HL-60 (cell line): ENCODE measurements around the gene COL20A1.

Source experiments
- DNase-seq, 2 experiments: peaks; one replicate each; pipeline ENCODE4 v3.0.0-alpha.2; 2010 to 2020; ENCODE audit warnings: low read depth in 1 of 2, low spot score in 1 of 2
- H3K27ac ChIP-seq: fragments of 250-450 bp; sonication (Bioruptor Pico); replicated peaks from 2 replicates; pipeline ENCODE4 v1.5.1; 2020; ENCODE audit warnings: mild to moderate bottlenecking, moderate library complexity
- H3K27me3 ChIP-seq: fragments of 250-450 bp; sonication (Bioruptor Pico); 2 replicates; pipeline ENCODE4 v1.5.1; 2021; ENCODE audit warnings: mild to moderate bottlenecking, moderate library complexity; ENCODE audit not compliant: insufficient read depth, poor library complexity, severe bottlenecking
- H3K4me3 ChIP-seq: replicated peaks from 2 replicates; pipeline ENCODE4 v1.5.1; 2011; ENCODE audit warnings: mild to moderate bottlenecking, control low read depth, low read length; ENCODE audit not compliant: insufficient read depth
- GABPA ChIP-seq: IDR thresholded peaks from 2 replicates; pipeline ENCODE4 v1.6.1; 2012; ENCODE audit warnings: low read depth
- POLR2AphosphoS5 ChIP-seq: IDR thresholded peaks from 2 replicates; pipeline ENCODE4 v1.6.1; 2012; ENCODE audit warnings: low read depth
- SPI1 ChIP-seq: IDR thresholded peaks from 2 replicates; pipeline ENCODE4 v1.6.1; 2012; ENCODE audit warnings: low read depth, mild to moderate bottlenecking, borderline replicate concordance
- TF ChIP-seq, protein P1 (sequence below): IDR thresholded peaks from one replicate; pipeline ENCODE4 v1.5.1; 2011; ENCODE audit warnings: low read length, control low read depth, inconsistent platforms; ENCODE audit not compliant: insufficient read depth
- TF ChIP-seq, protein P2 (sequence below): IDR thresholded peaks from 2 replicates; pipeline ENCODE4 v1.6.1; 2012; ENCODE audit warnings: low read depth; ENCODE audit not compliant: insufficient replicate concordance

COL20A1 gene

DNA sequence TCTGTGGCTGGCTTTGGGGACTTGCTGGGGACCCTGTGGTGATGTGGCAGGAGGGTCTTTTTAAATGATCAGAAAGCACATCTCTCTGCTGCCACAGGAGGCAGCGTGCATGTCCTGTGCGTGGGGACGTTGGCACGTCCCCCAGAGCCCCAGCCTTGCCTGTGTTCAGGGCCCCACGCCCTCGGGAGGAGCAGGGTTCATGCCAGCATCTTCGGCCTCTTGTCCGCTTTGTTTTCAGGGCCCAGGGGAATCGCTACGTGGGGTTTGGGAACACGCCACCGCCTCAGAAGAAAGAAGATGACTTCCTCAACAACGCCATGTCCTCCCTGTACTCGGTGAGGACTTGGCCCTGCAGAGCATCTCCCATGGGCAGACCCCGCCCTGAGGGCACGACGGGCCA is 14.3 kb upstream of the COL20A1 start:
- no peak for DNase-seq
- Histone ChIP-seq H3K27me3 (no peaks in the 10 kb centered on the region), H3K27ac (no peak overlapping the region), H3K4me3 (no peak overlapping the region)
- TF ChIP-seq, protein P1, sequence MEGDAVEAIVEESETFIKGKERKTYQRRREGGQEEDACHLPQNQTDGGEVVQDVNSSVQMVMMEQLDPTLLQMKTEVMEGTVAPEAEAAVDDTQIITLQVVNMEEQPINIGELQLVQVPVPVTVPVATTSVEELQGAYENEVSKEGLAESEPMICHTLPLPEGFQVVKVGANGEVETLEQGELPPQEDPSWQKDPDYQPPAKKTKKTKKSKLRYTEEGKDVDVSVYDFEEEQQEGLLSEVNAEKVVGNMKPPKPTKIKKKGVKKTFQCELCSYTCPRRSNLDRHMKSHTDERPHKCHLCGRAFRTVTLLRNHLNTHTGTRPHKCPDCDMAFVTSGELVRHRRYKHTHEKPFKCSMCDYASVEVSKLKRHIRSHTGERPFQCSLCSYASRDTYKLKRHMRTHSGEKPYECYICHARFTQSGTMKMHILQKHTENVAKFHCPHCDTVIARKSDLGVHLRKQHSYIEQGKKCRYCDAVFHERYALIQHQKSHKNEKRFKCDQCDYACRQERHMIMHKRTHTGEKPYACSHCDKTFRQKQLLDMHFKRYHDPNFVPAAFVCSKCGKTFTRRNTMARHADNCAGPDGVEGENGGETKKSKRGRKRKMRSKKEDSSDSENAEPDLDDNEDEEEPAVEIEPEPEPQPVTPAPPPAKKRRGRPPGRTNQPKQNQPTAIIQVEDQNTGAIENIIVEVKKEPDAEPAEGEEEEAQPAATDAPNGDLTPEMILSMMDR: no peak
- TF ChIP-seq POLR2AphosphoS5 (no peak), GABPA (no peak)
- TF ChIP-seq, protein P2, sequence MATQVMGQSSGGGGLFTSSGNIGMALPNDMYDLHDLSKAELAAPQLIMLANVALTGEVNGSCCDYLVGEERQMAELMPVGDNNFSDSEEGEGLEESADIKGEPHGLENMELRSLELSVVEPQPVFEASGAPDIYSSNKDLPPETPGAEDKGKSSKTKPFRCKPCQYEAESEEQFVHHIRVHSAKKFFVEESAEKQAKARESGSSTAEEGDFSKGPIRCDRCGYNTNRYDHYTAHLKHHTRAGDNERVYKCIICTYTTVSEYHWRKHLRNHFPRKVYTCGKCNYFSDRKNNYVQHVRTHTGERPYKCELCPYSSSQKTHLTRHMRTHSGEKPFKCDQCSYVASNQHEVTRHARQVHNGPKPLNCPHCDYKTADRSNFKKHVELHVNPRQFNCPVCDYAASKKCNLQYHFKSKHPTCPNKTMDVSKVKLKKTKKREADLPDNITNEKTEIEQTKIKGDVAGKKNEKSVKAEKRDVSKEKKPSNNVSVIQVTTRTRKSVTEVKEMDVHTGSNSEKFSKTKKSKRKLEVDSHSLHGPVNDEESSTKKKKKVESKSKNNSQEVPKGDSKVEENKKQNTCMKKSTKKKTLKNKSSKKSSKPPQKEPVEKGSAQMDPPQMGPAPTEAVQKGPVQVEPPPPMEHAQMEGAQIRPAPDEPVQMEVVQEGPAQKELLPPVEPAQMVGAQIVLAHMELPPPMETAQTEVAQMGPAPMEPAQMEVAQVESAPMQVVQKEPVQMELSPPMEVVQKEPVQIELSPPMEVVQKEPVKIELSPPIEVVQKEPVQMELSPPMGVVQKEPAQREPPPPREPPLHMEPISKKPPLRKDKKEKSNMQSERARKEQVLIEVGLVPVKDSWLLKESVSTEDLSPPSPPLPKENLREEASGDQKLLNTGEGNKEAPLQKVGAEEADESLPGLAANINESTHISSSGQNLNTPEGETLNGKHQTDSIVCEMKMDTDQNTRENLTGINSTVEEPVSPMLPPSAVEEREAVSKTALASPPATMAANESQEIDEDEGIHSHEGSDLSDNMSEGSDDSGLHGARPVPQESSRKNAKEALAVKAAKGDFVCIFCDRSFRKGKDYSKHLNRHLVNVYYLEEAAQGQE: no peak

DNA sequence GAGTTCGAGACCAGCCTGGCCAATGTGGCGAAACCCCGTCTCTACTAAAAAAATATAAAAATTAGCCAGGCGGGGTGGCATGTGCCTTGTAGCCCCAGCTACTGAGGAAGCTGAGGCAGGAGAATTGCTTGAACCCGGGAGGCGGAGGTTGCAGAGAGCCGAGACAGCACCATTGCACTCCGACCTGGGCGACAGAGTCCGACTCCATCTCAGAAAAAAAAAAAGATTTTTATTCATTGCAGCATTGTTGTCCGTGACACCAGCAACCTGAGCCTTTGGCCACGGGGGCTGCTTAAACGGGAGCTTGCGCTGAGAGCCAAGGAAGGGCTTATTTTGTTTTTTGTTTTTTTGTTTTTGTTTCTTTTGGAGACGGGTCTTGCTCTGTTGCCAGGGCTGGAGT is 13.1 kb upstream of the COL20A1 start:
- TF ChIP-seq, protein P2: no peak
- TF ChIP-seq SPI1 (no peak), POLR2AphosphoS5 (no peak), GABPA (no peak)
- TF ChIP-seq, protein P1: no peak
- DNase-seq: no peak
- no peak overlapping the region for H3K27ac ChIP-seq
- H3K27me3 ChIP-seq: no peaks in the 10 kb centered on the region
- no peak overlapping the region for H3K4me3 ChIP-seq

DNA sequence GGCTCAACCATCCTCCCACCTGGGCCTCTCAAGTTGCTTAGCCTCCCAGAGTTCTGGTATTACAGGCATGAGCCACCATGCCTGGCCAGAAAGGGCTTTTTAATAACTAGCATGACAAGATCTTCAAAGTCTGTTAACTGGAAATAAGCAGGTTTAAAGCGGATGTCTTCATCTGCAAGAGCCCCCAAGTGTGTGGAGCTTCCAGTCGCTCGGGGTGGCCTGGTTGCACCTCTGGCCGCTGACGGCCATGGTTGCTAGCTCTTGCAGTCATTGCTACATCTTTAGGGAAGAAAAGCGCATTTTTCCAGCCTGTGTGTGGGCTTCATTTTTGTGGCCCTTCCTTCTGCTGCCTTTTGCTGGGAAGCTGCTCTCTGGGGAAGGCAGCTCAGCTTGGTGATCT is 12.6 kb upstream of the COL20A1 start:
- no peak for DNase-seq
- Histone ChIP-seq H3K4me3 (no peak overlapping the region), H3K27ac (no peak overlapping the region), H3K27me3 (no peaks in the 10 kb centered on the region)
- no peak for TF ChIP-seq GABPA
- TF ChIP-seq, protein P1: no peak
- no peak for TF ChIP-seq SPI1
- TF ChIP-seq, protein P2: no peak
- no peak for TF ChIP-seq POLR2AphosphoS5
